OCI-LY7 (cell line): ENCODE results near the gene RIN2.

ENCODE experiments used
- EZH2phosphoT487 ChIP-seq: fragments of 200-600 bp; sonication (generic); IDR thresholded peaks from 2 replicates; pipeline ENCODE4 v1.6.1; 2018; ENCODE audit warnings: low read depth, borderline replicate concordance, mild to moderate bottlenecking, mixed run types, antibody characterized with exemption, low read length, moderate library complexity, mixed read lengths
- TF ChIP-seq, protein P1 (sequence below): fragments of 200-600 bp; sonication (generic); conservative IDR thresholded peaks from 2 replicates; pipeline ENCODE4 v1.5.1; 2014; ENCODE audit warnings: mild to moderate bottlenecking, antibody characterized with exemption, low read length, moderate library complexity, mixed read lengths

GRCh38 chr20:19718880-19719279 lies 39.2 kb upstream of the RIN2 start:
- TF ChIP-seq, protein P1, sequence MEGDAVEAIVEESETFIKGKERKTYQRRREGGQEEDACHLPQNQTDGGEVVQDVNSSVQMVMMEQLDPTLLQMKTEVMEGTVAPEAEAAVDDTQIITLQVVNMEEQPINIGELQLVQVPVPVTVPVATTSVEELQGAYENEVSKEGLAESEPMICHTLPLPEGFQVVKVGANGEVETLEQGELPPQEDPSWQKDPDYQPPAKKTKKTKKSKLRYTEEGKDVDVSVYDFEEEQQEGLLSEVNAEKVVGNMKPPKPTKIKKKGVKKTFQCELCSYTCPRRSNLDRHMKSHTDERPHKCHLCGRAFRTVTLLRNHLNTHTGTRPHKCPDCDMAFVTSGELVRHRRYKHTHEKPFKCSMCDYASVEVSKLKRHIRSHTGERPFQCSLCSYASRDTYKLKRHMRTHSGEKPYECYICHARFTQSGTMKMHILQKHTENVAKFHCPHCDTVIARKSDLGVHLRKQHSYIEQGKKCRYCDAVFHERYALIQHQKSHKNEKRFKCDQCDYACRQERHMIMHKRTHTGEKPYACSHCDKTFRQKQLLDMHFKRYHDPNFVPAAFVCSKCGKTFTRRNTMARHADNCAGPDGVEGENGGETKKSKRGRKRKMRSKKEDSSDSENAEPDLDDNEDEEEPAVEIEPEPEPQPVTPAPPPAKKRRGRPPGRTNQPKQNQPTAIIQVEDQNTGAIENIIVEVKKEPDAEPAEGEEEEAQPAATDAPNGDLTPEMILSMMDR: no peak
- TF ChIP-seq EZH2phosphoT487: no peak
